H9 (cell line): Measurements from ENCODE around the gene CALCR. TPM values are rescaled to one million over a fixed set of nuclear protein-coding genes. Genes with fewer than 3 reads are reported as not detected.

Experiments
- DNase-seq: peaks from one replicate; pipeline ENCODE4 v3.0.0-alpha.2; 2017
- H2AFZ ChIP-seq: one replicate; pipeline ENCODE4 v1.6.1; 2013; ENCODE audit warnings: mild to moderate bottlenecking, low read length, control low read depth, moderate library complexity
- H2AK5ac ChIP-seq: 2 replicates; pipeline ENCODE4 v1.6.1; 2013; ENCODE audit warnings: low read length, control low read depth, mixed read lengths; ENCODE audit not compliant: insufficient read length
- H2BK120ac ChIP-seq: one replicate; pipeline ENCODE4 v1.6.1; 2013; ENCODE audit warnings: low read depth, mild to moderate bottlenecking, low read length, control low read depth, inconsistent platforms; ENCODE audit not compliant: poor library complexity, severe bottlenecking
- H2BK12ac ChIP-seq: 2 replicates; pipeline ENCODE4 v1.6.1; 2013; ENCODE audit warnings: low read length, control low read depth, mixed read lengths, low read depth; ENCODE audit not compliant: insufficient read length
- H2BK15ac ChIP-seq: 2 replicates; pipeline ENCODE4 v1.6.1; 2013; ENCODE audit warnings: low read depth, low read length, control low read depth
- H2BK20ac ChIP-seq: one replicate; pipeline ENCODE4 v1.6.1; 2013; ENCODE audit warnings: low read depth, mild to moderate bottlenecking, low read length, control low read depth, inconsistent platforms; ENCODE audit not compliant: poor library complexity, severe bottlenecking
- H2BK5ac ChIP-seq: 2 replicates; pipeline ENCODE4 v1.6.1; 2013; ENCODE audit warnings: low read length, control low read depth, mixed read lengths; ENCODE audit not compliant: insufficient read length
- H3K14ac ChIP-seq: 2 replicates; pipeline ENCODE4 v1.6.1; 2013; ENCODE audit warnings: low read length, control low read depth; ENCODE audit not compliant: insufficient read depth
- H3K18ac ChIP-seq: 2 replicates; pipeline ENCODE4 v1.6.1; 2013; ENCODE audit warnings: low read depth, mild to moderate bottlenecking, mixed read lengths, low read length, control low read depth; ENCODE audit not compliant: insufficient read length
- H3K23ac ChIP-seq: 2 replicates; pipeline ENCODE4 v1.6.1; 2013; ENCODE audit warnings: low read length, control low read depth, mixed read lengths, low read depth; ENCODE audit not compliant: insufficient read length
- H3K23me2 ChIP-seq: 2 replicates; pipeline ENCODE4 v1.6.1; 2013; ENCODE audit warnings: low read depth, mild to moderate bottlenecking, mixed read lengths, low read length, control low read depth; ENCODE audit not compliant: insufficient read length, poor library complexity, severe bottlenecking
- H3K27ac ChIP-seq: 2 replicates; pipeline ENCODE4 v1.5.1; 2013; ENCODE audit warnings: low read length, control low read depth, mixed read lengths, low read depth; ENCODE audit not compliant: insufficient read length
- H3K27me3 ChIP-seq: 2 replicates; pipeline ENCODE4 v1.6.1; 2013; ENCODE audit warnings: low read length, control low read depth, inconsistent platforms; ENCODE audit not compliant: insufficient read depth
- H3K4ac ChIP-seq: 2 replicates; pipeline ENCODE4 v1.6.1; 2013; ENCODE audit warnings: low read depth, mild to moderate bottlenecking, control low read depth, inconsistent platforms, low read length, moderate library complexity
- H3K4me1 ChIP-seq: 2 replicates; pipeline ENCODE4 v1.6.1; 2013; ENCODE audit warnings: low read length, control low read depth, inconsistent platforms; ENCODE audit not compliant: insufficient read depth
- H3K4me2 ChIP-seq: 2 replicates; pipeline ENCODE4 v1.6.1; 2013; ENCODE audit warnings: low read length, control low read depth, mixed read lengths; ENCODE audit not compliant: insufficient read length, insufficient read depth
- H3K56ac ChIP-seq: 2 replicates; pipeline ENCODE4 v1.6.1; 2013; ENCODE audit warnings: low read depth, mild to moderate bottlenecking, mixed read lengths, low read length, control low read depth; ENCODE audit not compliant: insufficient read length
- H3K79me1 ChIP-seq: 2 replicates; pipeline ENCODE4 v1.6.1; 2013; ENCODE audit warnings: low read depth, mild to moderate bottlenecking, moderate library complexity, low read length, control low read depth, inconsistent platforms; ENCODE audit not compliant: insufficient read depth, poor library complexity, severe bottlenecking
- H3K79me2 ChIP-seq: 2 replicates; pipeline ENCODE4 v1.6.1; 2013; ENCODE audit warnings: low read length, control low read depth, inconsistent platforms; ENCODE audit not compliant: insufficient read depth
- H3K9ac ChIP-seq: 2 replicates; pipeline ENCODE4 v1.6.1; 2013; ENCODE audit warnings: low read length, control low read depth, mixed read lengths; ENCODE audit not compliant: insufficient read length; ENCODE audit errors: extremely low read depth
- H3K9me3 ChIP-seq: one replicate; pipeline ENCODE4 v1.6.1; 2013; ENCODE audit warnings: low read depth, low read length, inconsistent platforms; ENCODE audit not compliant: control insufficient read depth
- H3T11ph ChIP-seq: one replicate; pipeline ENCODE4 v1.6.1; 2013; ENCODE audit warnings: mild to moderate bottlenecking, low read length, control low read depth, inconsistent platforms
- H4K20me1 ChIP-seq: one replicate; pipeline ENCODE4 v1.6.1; 2013; ENCODE audit not compliant: control insufficient read depth, insufficient read length, insufficient read depth
- H4K5ac ChIP-seq: 2 replicates; pipeline ENCODE4 v1.6.1; 2013; ENCODE audit warnings: low read depth, mild to moderate bottlenecking, mixed read lengths, low read length, control low read depth; ENCODE audit not compliant: insufficient read length
- H4K8ac ChIP-seq: replicated peaks from 2 replicates; pipeline ENCODE4 v1.6.1; 2013; ENCODE audit warnings: low read length, control low read depth, mixed read lengths, low read depth; ENCODE audit not compliant: insufficient read length
- H4K91ac ChIP-seq: 2 replicates; pipeline ENCODE4 v1.6.1; 2013; ENCODE audit warnings: low read depth, mild to moderate bottlenecking, moderate library complexity, mixed read lengths, low read length, control low read depth; ENCODE audit not compliant: insufficient read length
- H3K27ac Mint-ChIP-seq, 3 experiments: 2 replicates in 2 of 3; 3 replicates in 1 of 3; pipeline ENCODE4 v1.8.0; 2020 to 2021; ENCODE audit warnings: mixed read lengths in 3 of 3, mild to moderate bottlenecking in 1 of 3, moderate library complexity in 1 of 3
- H3K27me3 Mint-ChIP-seq: 2 replicates; pipeline ENCODE4 v1.8.0; 2021; ENCODE audit warnings: low read depth, mild to moderate bottlenecking, moderate library complexity, mixed read lengths
- H3K36me3 Mint-ChIP-seq, 3 experiments: 2 replicates in 2 of 3; 3 replicates in 1 of 3; pipeline ENCODE4 v1.8.0; 2020 to 2021; ENCODE audit warnings: low read depth in 3 of 3, mixed read lengths in 3 of 3; ENCODE audit not compliant: insufficient read depth in 1 of 3
- H3K4me1 Mint-ChIP-seq, 2 experiments: 2 replicates each; pipeline ENCODE4 v1.8.0; 2020; ENCODE audit warnings: mixed read lengths in 2 of 2
- H3K4me3 Mint-ChIP-seq, 2 experiments: 2 replicates in 1 of 2; 3 replicates in 1 of 2; pipeline ENCODE4 v1.8.0; 2020 to 2021; ENCODE audit warnings: mild to moderate bottlenecking in 2 of 2, mixed read lengths in 2 of 2, moderate library complexity in 1 of 2
- H3K9me3 Mint-ChIP-seq, 2 experiments: 2 replicates in 1 of 2; 3 replicates in 1 of 2; pipeline ENCODE4 v1.8.0; 2020; ENCODE audit warnings: mild to moderate bottlenecking in 2 of 2, mixed read lengths in 2 of 2, moderate library complexity in 1 of 2
- WGBS: extraction: QIAGEN DNeasy Blood & Tissue Kit; methylation state at CpG from one replicate; pipeline ENCODE4 v1.1.7; 2013; ENCODE audit warnings: missing lambda C conversion rate, low lambda C conversion rate, mixed read lengths; ENCODE audit not compliant: insufficient read length; ENCODE audit errors: extremely low coverage; 5-methylcytosine and 5-hydroxymethylcytosine counted together
- total RNA-seq: library from RNA; stranded (reverse); gene quantifications from 2 replicates; pipeline ENCODE4 v1.2.1, GENCODE V29; 2021
- TF ChIP-seq, protein P1 (sequence below): fragments of 200-600 bp; sonication (generic); conservative IDR thresholded peaks from 3 replicates; pipeline ENCODE4 v1.8.0; 2021; ENCODE audit warnings: antibody characterized with exemption, mild to moderate bottlenecking

The CALCR gene
- total RNA-seq, 1 experiment from 2014 or later: 0.52 TPM

DNA sequence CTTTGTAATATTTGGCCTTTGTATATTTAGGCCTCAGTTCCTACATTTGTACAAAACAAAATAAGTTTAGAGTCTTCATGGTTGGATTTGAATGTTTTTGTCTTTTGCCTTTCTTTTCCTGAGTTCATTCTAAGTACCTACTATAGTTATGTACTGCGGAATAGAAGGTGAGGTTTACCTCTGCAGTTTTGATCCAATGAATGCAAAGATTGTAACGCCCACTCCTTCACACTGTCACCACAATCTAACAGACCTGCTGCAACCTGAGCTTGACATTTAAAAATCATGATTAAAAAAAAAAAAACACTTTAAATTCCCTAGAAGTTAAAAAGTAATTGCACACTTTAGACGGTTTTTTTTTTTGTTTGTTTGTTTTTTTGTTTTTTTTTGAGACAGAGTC is 145.0 kb downstream of the CALCR start:
- Histone ChIP-seq H2BK5ac (no peak overlapping the region), H3K4me1 (0 out of 2 replicates have a peak, but pooled peaks cover 2% of the 10 kb centered on the region), H4K8ac (no peak overlapping the region), H4K5ac (no peak overlapping the region), H2BK20ac (no peak overlapping the region), H3K14ac (no peak overlapping the region), H3K79me2 (no peaks in the 10 kb centered on the region), H3K9me3 (no peaks in the 10 kb centered on the region), H3T11ph (no peak overlapping the region), H4K20me1 (no peaks in the 10 kb centered on the region), H3K9ac (no peak overlapping the region), H3K56ac (no peak overlapping the region), H3K18ac (no peak overlapping the region), H2AK5ac (no peak overlapping the region), H3K4ac (no peak overlapping the region), H4K91ac (no peak overlapping the region), H2AFZ (peak overlapping the region; percentile 56), H2BK15ac (no peak overlapping the region), H3K23ac (no peak overlapping the region), H3K27me3 (no peaks in the 10 kb centered on the region), H2BK12ac (no peak overlapping the region), H3K23me2 (no peaks in the 10 kb centered on the region), H3K79me1 (no peaks in the 10 kb centered on the region), H3K4me2 (no peak overlapping the region), H2BK120ac (no peak overlapping the region), H3K27ac (no peak overlapping the region)
- H3K36me3 Mint-ChIP-seq: no peaks in the 10 kb centered on the region
- WGBS: no CpG with 5 or more reads among the region's 3 CpGs
- no peaks in the 10 kb centered on the region for H3K27me3 Mint-ChIP-seq
- H3K4me1 Mint-ChIP-seq: peaks cover 13 to 14% of the 10 kb centered on the region in 2 experiments; a peak in 3 of 4 replicates
- H3K4me3 Mint-ChIP-seq: no peak overlapping the region
- TF ChIP-seq, protein P1, sequence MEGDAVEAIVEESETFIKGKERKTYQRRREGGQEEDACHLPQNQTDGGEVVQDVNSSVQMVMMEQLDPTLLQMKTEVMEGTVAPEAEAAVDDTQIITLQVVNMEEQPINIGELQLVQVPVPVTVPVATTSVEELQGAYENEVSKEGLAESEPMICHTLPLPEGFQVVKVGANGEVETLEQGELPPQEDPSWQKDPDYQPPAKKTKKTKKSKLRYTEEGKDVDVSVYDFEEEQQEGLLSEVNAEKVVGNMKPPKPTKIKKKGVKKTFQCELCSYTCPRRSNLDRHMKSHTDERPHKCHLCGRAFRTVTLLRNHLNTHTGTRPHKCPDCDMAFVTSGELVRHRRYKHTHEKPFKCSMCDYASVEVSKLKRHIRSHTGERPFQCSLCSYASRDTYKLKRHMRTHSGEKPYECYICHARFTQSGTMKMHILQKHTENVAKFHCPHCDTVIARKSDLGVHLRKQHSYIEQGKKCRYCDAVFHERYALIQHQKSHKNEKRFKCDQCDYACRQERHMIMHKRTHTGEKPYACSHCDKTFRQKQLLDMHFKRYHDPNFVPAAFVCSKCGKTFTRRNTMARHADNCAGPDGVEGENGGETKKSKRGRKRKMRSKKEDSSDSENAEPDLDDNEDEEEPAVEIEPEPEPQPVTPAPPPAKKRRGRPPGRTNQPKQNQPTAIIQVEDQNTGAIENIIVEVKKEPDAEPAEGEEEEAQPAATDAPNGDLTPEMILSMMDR: no peak
- no peak overlapping the region for H3K27ac Mint-ChIP-seq
- no peak for DNase-seq
- H3K9me3 Mint-ChIP-seq: no peaks in the 10 kb centered on the region
